Retinal pigment epithelial cell (primary cell): ENCODE data around the gene TMEM119.

Source experiments
- DNase-seq: peaks from one replicate; pipeline ENCODE4 v3.0.0-alpha.2; 2010; ENCODE audit warnings: low read depth
- H3K4me3 ChIP-seq: 2 replicates; pipeline ENCODE4 v1.5.1; 2011; ENCODE audit warnings: mild to moderate bottlenecking, low read length, control low read depth, moderate library complexity
- CTCF ChIP-seq: conservative IDR thresholded peaks from 2 replicates; pipeline ENCODE4 v1.5.1; 2011; ENCODE audit warnings: low read depth, low read length, control low read depth, inconsistent platforms

Gene TMEM119

GRCh38 chr12:108611884-108612415, 14.1 kb upstream of the TMEM119 start:
- no peak overlapping the region for H3K4me3 ChIP-seq
- TF ChIP-seq CTCF, result peak; percentile 63
- no peak for DNase-seq

GRCh38 chr12:108610856-108611605, 13.1 kb upstream of the TMEM119 start:
- no peak for TF ChIP-seq CTCF
- DNase-seq, result no peak
- no peak overlapping the region for H3K4me3 ChIP-seq

- H3K4me3 ChIP-seq, result no peak overlapping the region
- no peak for DNase-seq
- TF ChIP-seq CTCF, result no peak
Observed at GRCh38 chr12:108610336-108610815, 12.5 kb upstream of the TMEM119 start.

GRCh38 chr12:108609537-108610335, 11.9 kb upstream of the TMEM119 start:
- no peak overlapping the region for H3K4me3 ChIP-seq
- no peak for TF ChIP-seq CTCF
- no peak for DNase-seq

- DNase-seq, result no peak
- TF ChIP-seq CTCF, result no peak
Observed at GRCh38 chr12:108608616-108609015, 10.7 kb upstream of the TMEM119 start.

GRCh38 chr12:108607981-108608600, 10.2 kb upstream of the TMEM119 start:
- TF ChIP-seq CTCF, result no peak
- DNase-seq, result no peak
- H3K4me3 ChIP-seq, result no peak overlapping the region

More at GRCh38 chr12:108608616-108609015, 10.7 kb upstream of the TMEM119 start:
- H3K4me3 ChIP-seq, result no peak overlapping the region
